G401.6 (cell line): Measurements from ENCODE around the gene MYRF.

Experiments used
- FAIRE-seq: peaks from 2 replicates; lab custom pipeline; 2012; peaks lifted over from hg19 to GRCh38; lab: Jason Lieb, UNC

MYRF gene

GRCh38 chr11:61795459-61795858 lies 43.0 kb downstream of the MYRF start:
- FAIRE-seq = no peak

- no peak for FAIRE-seq
Measured at GRCh38 chr11:61795876-61796526, 43.6 kb downstream of the MYRF start.

GRCh38 chr11:61797263-61797944 lies 45.0 kb downstream of the MYRF start:
- FAIRE-seq = peak; percentile 89

GRCh38 chr11:61799665-61800284 lies 47.3 kb downstream of the MYRF start:
- FAIRE-seq = no peak

GRCh38 chr11:61800331-61801281 lies 48.2 kb downstream of the MYRF start:
- no peak for FAIRE-seq

- FAIRE-seq = no peak
Measured at GRCh38 chr11:61802605-61803004, 50.2 kb downstream of the MYRF start.

GRCh38 chr11:61803889-61804647 lies 51.6 kb downstream of the MYRF start:
- FAIRE-seq = no peak

- FAIRE-seq = no peak
Measured at GRCh38 chr11:61805146-61805545, 52.7 kb downstream of the MYRF start.

GRCh38 chr11:61806785-61807184 lies 54.3 kb downstream of the MYRF start:
- no peak for FAIRE-seq

GRCh38 chr11:61810671-61811175 lies 58.3 kb downstream of the MYRF start:
- no peak for FAIRE-seq

- FAIRE-seq = no peak
Measured at GRCh38 chr11:61811831-61812230, 59.4 kb downstream of the MYRF start.

GRCh38 chr11:61812736-61813411 lies 60.4 kb downstream of the MYRF start:
- FAIRE-seq = no peak

- FAIRE-seq = no peak
Measured at GRCh38 chr11:61814247-61814957, 62.0 kb downstream of the MYRF start.

- FAIRE-seq = peak; percentile 90
Measured at GRCh38 chr11:61814958-61815789, 62.7 kb downstream of the MYRF start.

GRCh38 chr11:61815790-61816735 lies 63.6 kb downstream of the MYRF start:
- FAIRE-seq = no peak

- FAIRE-seq = no peak
Measured at GRCh38 chr11:61816736-61817455, 64.5 kb downstream of the MYRF start, which contains the start of gene FADS1. Gene FADS1, minus strand, starts transcription at chr11:61817003. Its CDS starts 74 bp downstream, at chr11:61816929.

- no peak for FAIRE-seq
Measured at GRCh38 chr11:61817471-61818202, 65.2 kb downstream of the MYRF start.
